Endothelial cell of umbilical vein (primary cell): ENCODE measurements around the gene MPZ.

ENCODE experiments used
- EZH2 ChIP-seq: IDR thresholded peaks from 2 replicates; pipeline ENCODE4 v1.6.1; 2012; ENCODE audit warnings: borderline replicate concordance, low read depth, mild to moderate bottlenecking, moderate library complexity, low read length, inconsistent platforms; ENCODE audit not compliant: severe bottlenecking
- TF ChIP-seq, protein P1 (sequence below), 2 donors: IDR thresholded peaks; 1 replicate in 1 of 2; 2 replicates in 1 of 2; pipeline ENCODE4 v1.5.1; 2011; ENCODE audit warnings: low read length in 2 of 2, mild to moderate bottlenecking in 2 of 2, moderate library complexity in 2 of 2, control low read depth in 1 of 2, inconsistent platforms in 1 of 2, low read depth in 1 of 2; ENCODE audit not compliant: insufficient read depth in 1 of 2; ENCODE audit errors: extremely low read depth in 1 of 2

DNA sequence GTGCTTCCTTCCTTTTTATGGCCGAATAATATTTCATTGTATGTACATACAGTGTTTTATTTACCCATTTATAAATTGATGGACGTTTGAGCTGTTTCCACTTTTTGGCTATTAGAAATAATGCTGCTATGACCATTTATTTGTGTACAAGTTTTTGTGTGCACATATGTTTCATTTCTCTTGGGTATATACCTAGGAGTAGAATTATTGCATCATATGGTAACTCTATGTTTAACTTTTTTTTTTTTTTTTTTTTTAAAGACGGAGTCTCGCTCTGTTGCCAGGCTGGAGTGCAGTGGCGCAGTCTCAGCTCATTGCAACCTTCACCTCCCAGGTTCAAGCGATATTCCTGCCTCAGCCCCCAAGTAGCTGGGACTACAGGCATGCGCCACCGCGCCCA, 23.4 kb upstream of the MPZ start:
- TF ChIP-seq, protein P1, sequence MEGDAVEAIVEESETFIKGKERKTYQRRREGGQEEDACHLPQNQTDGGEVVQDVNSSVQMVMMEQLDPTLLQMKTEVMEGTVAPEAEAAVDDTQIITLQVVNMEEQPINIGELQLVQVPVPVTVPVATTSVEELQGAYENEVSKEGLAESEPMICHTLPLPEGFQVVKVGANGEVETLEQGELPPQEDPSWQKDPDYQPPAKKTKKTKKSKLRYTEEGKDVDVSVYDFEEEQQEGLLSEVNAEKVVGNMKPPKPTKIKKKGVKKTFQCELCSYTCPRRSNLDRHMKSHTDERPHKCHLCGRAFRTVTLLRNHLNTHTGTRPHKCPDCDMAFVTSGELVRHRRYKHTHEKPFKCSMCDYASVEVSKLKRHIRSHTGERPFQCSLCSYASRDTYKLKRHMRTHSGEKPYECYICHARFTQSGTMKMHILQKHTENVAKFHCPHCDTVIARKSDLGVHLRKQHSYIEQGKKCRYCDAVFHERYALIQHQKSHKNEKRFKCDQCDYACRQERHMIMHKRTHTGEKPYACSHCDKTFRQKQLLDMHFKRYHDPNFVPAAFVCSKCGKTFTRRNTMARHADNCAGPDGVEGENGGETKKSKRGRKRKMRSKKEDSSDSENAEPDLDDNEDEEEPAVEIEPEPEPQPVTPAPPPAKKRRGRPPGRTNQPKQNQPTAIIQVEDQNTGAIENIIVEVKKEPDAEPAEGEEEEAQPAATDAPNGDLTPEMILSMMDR (IDR thresholded peaks at IDR 0.05; ENCODE audit: extremely low read depth in 1 of 2, insufficient read depth in 1 of 2, low read depth in 1 of 2, low read length in 2 of 2): no peak
- no peak for TF ChIP-seq EZH2
